Hematopoietic multipotent progenitor cell treated with erythropoietin and hydrocortisone succinate and interleukin-3 and kit ligand, for 15 days (in vitro differentiated cells): ENCODE data around the gene CDYL2.

Experiments
- DNase-seq: peaks from one replicate; pipeline ENCODE4 v3.0.0-alpha.2; 2015; ENCODE audit warnings: low spot score

Gene CDYL2

DNA sequence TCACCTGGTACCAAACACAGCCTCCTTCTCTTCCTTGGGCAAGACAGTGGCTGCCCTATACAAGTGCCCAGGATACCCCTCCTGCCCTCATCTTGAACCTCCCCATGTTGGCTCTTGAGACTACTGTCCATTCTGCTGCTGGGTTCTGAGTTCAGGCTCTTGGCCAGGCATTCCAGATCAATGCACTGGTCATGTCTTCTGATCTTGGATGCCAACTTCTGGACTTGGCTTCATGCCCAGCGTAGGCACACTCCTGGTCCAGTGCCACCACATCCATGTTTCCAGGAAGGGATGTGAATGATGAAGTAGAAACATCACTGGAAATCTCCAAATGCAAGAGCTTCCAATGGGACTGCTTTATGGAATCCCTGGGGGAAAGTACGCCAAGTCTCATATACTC lies 212.1 kb downstream of the CDYL2 start:
- DNase-seq: no peak

DNA sequence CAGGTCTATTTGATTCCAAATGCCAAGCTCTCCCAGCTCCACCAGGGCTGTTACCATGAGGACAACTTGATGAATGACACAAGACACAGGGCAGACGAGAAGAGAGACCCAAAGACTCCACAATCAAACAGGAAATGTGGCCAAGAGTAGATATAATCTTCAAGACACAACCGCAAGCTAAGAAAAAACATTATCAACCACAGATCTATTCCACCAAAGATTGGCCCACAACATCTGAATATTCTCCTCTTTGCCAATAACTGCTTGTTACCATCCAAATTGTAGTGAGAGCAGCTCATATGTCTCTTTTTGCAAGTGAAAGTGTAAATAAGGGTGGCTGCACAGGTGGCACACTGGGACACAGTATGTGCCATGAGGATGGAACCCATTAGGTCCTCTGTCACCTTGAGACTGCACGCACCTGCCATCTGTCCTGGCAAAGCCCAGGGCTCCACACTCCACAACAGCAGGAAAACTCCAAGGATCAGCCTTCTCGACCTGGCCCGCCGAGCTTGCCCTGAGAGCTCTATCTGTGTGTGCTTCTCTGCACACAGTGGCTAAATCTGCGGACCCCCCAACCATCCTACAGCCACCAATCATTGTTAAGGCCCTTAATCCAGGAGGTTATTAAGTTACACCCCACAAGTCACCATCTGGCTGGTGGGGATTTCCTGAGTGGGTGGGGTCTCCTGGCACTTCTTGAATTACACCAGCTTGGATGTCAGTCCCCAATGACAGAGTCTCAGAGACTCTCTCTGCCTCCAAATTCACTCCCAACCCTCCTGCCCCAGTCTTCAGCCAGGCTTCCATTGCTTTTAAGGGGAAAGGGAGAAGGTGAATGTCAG lies 213.1 kb downstream of the CDYL2 start:
- DNase-seq: no peak

GRCh38 chr16:80587071-80587470 lies 217.3 kb downstream of the CDYL2 start:
- DNase-seq: no peak

- DNase-seq: no peak
Observed at GRCh38 chr16:80586476-80586875, 217.9 kb downstream of the CDYL2 start.

GRCh38 chr16:80585764-80586163 lies 218.6 kb downstream of the CDYL2 start:
- DNase-seq: no peak

DNA sequence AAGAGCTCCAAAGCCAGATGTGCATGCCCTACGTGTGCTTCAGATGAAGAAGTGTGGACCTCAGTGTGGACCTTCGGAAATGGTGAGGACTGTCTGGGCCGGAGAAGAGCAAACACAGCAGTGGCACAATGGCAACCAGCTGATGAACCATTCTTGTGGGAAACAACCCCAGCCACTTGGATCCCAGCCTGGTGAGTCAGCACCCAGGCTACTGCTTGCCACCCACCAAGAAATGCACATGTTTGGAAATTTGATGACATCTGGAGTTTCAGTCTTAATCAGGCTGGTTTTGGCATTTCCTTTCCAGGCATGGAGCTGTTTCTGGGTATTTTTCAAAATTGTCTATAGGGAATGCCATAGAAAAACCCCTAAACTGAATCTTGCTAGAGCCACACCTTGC lies 220.9 kb downstream of the CDYL2 start:
- no peak for DNase-seq

GRCh38 chr16:80580109-80580832 lies 224.1 kb downstream of the CDYL2 start:
- DNase-seq: no peak

GRCh38 chr16:80577485-80578280 lies 226.7 kb downstream of the CDYL2 start:
- no peak for DNase-seq

DNA sequence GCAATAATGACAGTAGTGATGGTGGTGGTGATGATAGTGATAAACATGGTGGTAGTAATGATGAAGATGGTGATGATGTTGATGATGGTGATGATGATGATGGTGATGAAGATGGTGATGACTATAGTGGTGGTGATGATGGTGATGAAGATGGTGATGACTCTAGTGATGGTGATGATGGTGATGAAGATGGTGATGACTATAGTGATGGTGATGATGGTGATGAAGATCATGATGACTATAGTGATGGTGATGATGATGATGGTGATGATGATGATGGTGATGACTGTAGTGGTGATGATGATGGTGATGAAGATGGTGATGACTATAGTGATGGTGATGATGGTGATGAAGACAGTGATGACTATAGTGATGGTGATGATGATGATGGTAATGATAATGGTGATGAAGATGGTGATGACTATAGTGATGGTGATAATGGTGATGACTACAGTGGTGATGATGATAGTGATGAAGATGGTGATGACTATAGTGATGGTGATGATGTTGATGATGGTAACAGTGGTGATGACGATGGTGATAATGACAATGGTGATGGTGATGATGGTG lies 228.0 kb downstream of the CDYL2 start:
- DNase-seq: no peak

DNA sequence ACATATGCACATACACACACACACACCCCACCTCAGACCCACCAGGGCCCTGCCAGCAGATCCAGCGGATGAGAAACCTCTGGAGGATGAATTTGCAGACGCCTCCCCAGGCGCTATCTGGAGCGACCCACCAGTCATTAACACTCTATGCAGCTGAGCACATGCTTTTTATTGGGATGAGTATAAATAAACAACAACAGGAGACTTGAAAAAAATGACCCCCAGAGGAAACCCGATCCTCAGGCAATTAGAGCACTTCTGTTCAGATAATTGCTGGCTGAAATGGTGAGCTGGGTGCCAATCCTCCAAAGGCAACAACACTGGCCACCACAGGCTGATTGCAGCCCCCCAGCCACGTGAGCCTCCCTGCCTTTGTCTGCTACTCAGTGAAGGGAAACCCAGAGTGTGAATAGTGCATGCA lies 230.7 kb downstream of the CDYL2 start:
- no peak for DNase-seq

GRCh38 chr16:80570106-80570478 lies 234.3 kb downstream of the CDYL2 start:
- no peak for DNase-seq

- no peak for DNase-seq
Observed at GRCh38 chr16:80569440-80570105, 234.8 kb downstream of the CDYL2 start.

DNA sequence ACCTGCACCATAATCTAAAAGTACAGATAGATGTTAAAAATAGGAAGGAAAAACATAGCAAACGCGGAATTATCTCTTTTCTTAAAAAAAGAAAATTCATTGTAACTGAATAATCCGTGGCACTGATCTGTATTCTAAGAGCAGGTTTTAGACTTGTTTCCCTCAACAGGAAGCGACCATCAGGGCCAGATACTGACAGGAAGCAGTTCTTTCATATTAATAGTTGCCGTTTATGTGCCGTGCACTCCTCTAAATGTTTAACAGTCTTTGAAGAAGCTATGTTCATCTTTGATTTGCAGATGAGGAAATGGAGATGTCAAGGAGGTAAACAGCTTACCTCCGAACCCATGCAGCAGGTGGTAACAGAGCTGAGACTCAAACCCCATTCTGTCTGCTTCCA lies 240.0 kb downstream of the CDYL2 start:
- no peak for DNase-seq

GRCh38 chr16:80563066-80563465 lies 241.3 kb downstream of the CDYL2 start:
- DNase-seq: no peak

DNA sequence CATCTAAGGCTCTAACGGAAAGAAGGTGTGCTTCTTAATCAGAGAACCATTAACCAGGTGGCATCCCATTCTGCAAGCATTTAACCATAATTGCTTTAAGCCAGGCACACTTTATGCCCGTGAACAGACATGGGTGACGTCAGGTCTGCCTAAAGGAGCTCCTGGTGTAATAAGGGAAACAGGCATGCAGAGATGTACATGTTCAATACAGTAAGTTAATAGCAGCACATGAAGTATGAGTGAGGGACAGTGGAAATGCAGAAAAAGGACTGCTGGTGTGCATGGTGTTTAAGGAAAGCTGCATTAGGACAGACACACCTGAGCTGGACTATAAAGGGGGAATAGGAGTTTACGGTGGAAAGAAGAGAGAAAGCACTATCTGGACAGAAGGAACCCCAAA lies 245.0 kb downstream of the CDYL2 start:
- no peak for DNase-seq

GRCh38 chr16:80557037-80557436 lies 247.4 kb downstream of the CDYL2 start:
- DNase-seq: no peak

DNA sequence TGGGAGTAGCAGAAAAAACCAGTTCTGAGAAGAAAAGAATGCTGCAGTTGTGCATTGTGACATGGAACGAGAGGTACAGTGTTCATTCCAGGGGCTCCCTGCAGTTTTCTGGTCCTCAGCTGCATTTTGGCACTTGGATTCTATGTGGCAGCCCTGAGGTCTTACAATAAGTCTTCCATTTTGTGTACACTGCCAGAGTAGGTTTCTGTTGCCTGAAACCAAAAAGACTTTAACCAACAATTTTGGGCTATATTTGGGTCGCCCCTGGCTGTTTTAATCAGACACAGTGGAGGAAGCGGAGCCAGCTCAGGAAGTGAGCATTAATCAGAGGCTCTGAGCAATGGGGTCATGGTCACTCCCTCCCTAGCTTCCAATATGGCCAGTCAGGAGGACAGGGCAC lies 247.9 kb downstream of the CDYL2 start:
- no peak for DNase-seq

GRCh38 chr16:80554033-80554432 lies 250.4 kb downstream of the CDYL2 start:
- no peak for DNase-seq

DNA sequence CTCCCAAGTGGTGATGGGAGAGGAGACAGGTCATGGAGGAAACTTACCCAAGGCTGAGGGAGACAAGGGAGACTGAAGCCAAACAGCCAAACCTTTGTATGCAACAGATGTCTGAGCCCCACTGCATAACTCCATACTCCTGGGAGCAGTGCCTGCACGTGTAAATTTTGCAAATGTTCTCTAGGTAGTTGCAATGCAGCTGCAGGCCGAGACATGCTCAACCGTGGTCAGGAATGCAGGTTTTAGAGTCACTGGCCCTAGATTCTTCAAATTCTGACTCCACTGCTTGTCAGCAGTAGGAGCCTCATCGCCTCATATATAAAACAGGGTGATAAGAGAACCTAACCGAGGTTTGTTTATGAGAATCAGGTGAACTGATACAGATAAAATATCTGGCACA lies 252.1 kb downstream of the CDYL2 start:
- DNase-seq: no peak
